Testis (tissue), 3 donors: ENCODE measurements around the gene KCNJ4. TPM values are rescaled to one million over a fixed set of nuclear protein-coding genes. Genes with fewer than 3 reads are reported as not detected.
A peak's percentile ranks its signal among the peaks of the same experiment; 100 is the strongest.

Experiments
- DNase-seq: peaks from one replicate; pipeline ENCODE4 v3.0.0-alpha.2; 2019
- H3K27ac ChIP-seq, 2 donors: fragments of 200-600 bp; sonication (generic); one replicate each; pipeline ENCODE4 v1.5.1; 2019
- H3K27me3 ChIP-seq: fragments of 200-600 bp; sonication (generic); one replicate; pipeline ENCODE4 v1.5.1; 2019
- H3K36me3 ChIP-seq: fragments of 200-600 bp; sonication (generic); one replicate; pipeline ENCODE4 v1.5.1; 2017; ENCODE audit warnings: low read depth; ENCODE audit errors: missing control alignments
- H3K4me1 ChIP-seq: fragments of 200-600 bp; sonication (generic); one replicate; pipeline ENCODE4 v1.5.1; 2019
- H3K4me3 ChIP-seq, 2 donors: fragments of 200-600 bp; sonication (generic); one replicate each; pipeline ENCODE4 v1.5.1; 2017 to 2019
- H3K9me3 ChIP-seq: fragments of 200-600 bp; sonication (generic); one replicate; pipeline ENCODE4 v1.5.1; 2017
- CTCF ChIP-seq, 3 experiments: fragments of 450-650 bp in 2 of 3; fragments of 200-600 bp in 1 of 3; sonication (generic) in 1 of 3; IDR thresholded peaks; one replicate each; pipeline ENCODE4 v1.5.1; 2016 to 2019; ENCODE audit warnings: antibody characterized with exemption in 3 of 3, mild to moderate bottlenecking in 2 of 3, moderate library complexity in 1 of 3
- POLR2A ChIP-seq: fragments of 450-650 bp; IDR thresholded peaks from one replicate; pipeline ENCODE4 v1.6.1; 2017; ENCODE audit warnings: antibody characterized with exemption, mild to moderate bottlenecking, moderate library complexity
- WGBS, 2 donors: methylation state at CpG; one replicate each; pipeline ENCODE4 v1.1.5; 2018; 5-methylcytosine and 5-hydroxymethylcytosine counted together
- intact Hi-C: fragments of 100-400 bp; cut with DNase I; formaldehyde crosslinking; loops from one replicate; pipeline ENCODE4 v1.15.1; 2023; ENCODE audit warnings: low total_unique reads
- polyA plus RNA-seq: library from polyadenylated mRNA; stranded (reverse); fragments of 350-450 nt; fragmentation: Illumina TruSeq; extraction: RNeasy Lipid Tissue Mini Kit (QIAGEN cat#74804); gene quantifications from one replicate; pipeline ENCODE4 v1.2.3, GENCODE V29; 2014; ENCODE audit warnings: low read depth, low replicate concordance; ENCODE audit not compliant: insufficient read depth
- total RNA-seq, 2 donors: library from RNA; depleted of rRNA; stranded (reverse); fragments of >200 nt; gene quantifications; one replicate each; pipeline ENCODE4 v1.2.3, GENCODE V29; 2016

Gene KCNJ4
- total and polyA plus RNA-seq, 3 donors from 2014 or later: 1.7 to 3.0 (median 1.7) TPM

GRCh38 chr22:38415561-38416321 is 39.3 kb downstream of the KCNJ4 start:
- DNase-seq: peak; percentile 12
- no peaks in the 10 kb centered on the region for H3K27me3 ChIP-seq
- intact Hi-C loops: no loop called here
- 82 to 83% methylated on average over 8 to 22 of the region's 22 CpGs for WGBS, 2 donors
- H3K4me1 ChIP-seq: peaks cover 10% of the 10 kb centered on the region
- no peak overlapping the region for H3K4me3 ChIP-seq
- no peaks in the 10 kb centered on the region for H3K36me3 ChIP-seq
- no peaks in the 10 kb centered on the region for H3K9me3 ChIP-seq
- H3K27ac ChIP-seq: no peak overlapping the region
- no peak for TF ChIP-seq CTCF (IDR thresholded peaks at IDR 0.05)
- no peak for TF ChIP-seq POLR2A

- Histone ChIP-seq H3K27me3 (no peaks in the 10 kb centered on the region), H3K36me3 (no peaks in the 10 kb centered on the region), H3K27ac (no peak overlapping the region), H3K4me3 (no peak overlapping the region), H3K4me1 (peaks cover 10% of the 10 kb centered on the region), H3K9me3 (no peaks in the 10 kb centered on the region)
- no peak for TF ChIP-seq CTCF (IDR thresholded peaks at IDR 0.05)
- peak; percentile 13 for DNase-seq
- WGBS, 2 donors: 80 to 82% methylated on average over 11 to 12 of the region's 12 CpGs
- intact Hi-C loops: no loop called here
Observed at GRCh38 chr22:38415046-38415445, 40.0 kb downstream of the KCNJ4 start.

GRCh38 chr22:38414009-38414395 is 41.0 kb downstream of the KCNJ4 start:
- peaks cover 10% of the 10 kb centered on the region for H3K4me1 ChIP-seq
- intact Hi-C loops: no loop called here

GRCh38 chr22:38413085-38414008 is 41.7 kb downstream of the KCNJ4 start:
- H3K36me3 ChIP-seq: no peaks in the 10 kb centered on the region
- peaks cover 10% of the 10 kb centered on the region for H3K4me1 ChIP-seq
- TF ChIP-seq POLR2A (no peak), CTCF (IDR thresholded peaks at IDR 0.05) (no peak)
- DNase-seq: peak; percentile 40
- no peak overlapping the region for H3K27ac ChIP-seq
- H3K4me3 ChIP-seq: peak overlapping the region; percentile 21 to 48
- WGBS, 2 donors: 25 to 39% methylated on average over 14 to 20 of the region's 20 CpGs
- no peaks in the 10 kb centered on the region for H3K9me3 ChIP-seq
- intact Hi-C loops: no loop called here
- no peaks in the 10 kb centered on the region for H3K27me3 ChIP-seq

More at GRCh38 chr22:38414009-38414395, 41.0 kb downstream of the KCNJ4 start:
- WGBS, 2 donors: 89 to 96% methylated on average over 7 of the region's 7 CpGs
- Histone ChIP-seq H3K4me3 (no peak overlapping the region), H3K9me3 (no peaks in the 10 kb centered on the region), H3K27me3 (no peaks in the 10 kb centered on the region), H3K36me3 (no peaks in the 10 kb centered on the region), H3K27ac (no peak overlapping the region)
- DNase-seq: peak; percentile 11
- TF ChIP-seq CTCF (IDR thresholded peaks at IDR 0.05): no peak
- TF ChIP-seq POLR2A: no peak
